Cardiac fibroblast (primary cell): ENCODE results near the gene SUMO4.

Source experiments
- DNase-seq, 2 donors: peaks; one replicate each; pipeline versions ENCODE4 v3.0.0 to v3.0.0-alpha.2; 2010; ENCODE audit warnings: low read depth in 2 of 2
- H3K4me3 ChIP-seq, 2 donors: replicated peaks in 1 of 2; 1 replicate in 1 of 2; 2 replicates in 1 of 2; pipeline ENCODE4 v1.5.1; 2011; ENCODE audit warnings: low read depth in 2 of 2, low read length in 2 of 2, mild to moderate bottlenecking in 2 of 2, moderate library complexity in 1 of 2
- TF ChIP-seq, protein P1 (sequence below): IDR thresholded peaks from one replicate; pipeline ENCODE4 v1.5.1; 2011; ENCODE audit warnings: low read depth, mild to moderate bottlenecking, low read length, inconsistent platforms

SUMO4 gene

DNA sequence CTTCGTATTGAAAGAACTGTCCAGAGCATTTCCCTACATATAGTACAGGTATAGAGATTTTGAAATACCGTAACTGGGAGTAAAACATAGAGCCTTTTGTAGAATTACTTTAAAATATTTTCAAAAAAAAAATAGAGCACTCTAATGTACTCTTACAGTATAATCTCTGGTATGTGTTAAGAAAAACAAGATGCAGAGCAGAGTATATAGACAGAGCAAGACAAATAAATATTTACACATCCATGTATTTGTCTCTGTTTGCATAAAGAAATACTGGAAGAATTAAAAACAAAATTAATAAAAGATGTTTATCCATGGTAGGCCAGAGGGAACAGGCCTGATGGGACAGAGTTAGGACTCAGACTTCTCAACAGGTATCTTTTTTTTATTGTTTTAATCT, 28.0 kb upstream of the SUMO4 start:
- H3K4me3 ChIP-seq, result no peak overlapping the region
- no peak for DNase-seq
- TF ChIP-seq, protein P1, sequence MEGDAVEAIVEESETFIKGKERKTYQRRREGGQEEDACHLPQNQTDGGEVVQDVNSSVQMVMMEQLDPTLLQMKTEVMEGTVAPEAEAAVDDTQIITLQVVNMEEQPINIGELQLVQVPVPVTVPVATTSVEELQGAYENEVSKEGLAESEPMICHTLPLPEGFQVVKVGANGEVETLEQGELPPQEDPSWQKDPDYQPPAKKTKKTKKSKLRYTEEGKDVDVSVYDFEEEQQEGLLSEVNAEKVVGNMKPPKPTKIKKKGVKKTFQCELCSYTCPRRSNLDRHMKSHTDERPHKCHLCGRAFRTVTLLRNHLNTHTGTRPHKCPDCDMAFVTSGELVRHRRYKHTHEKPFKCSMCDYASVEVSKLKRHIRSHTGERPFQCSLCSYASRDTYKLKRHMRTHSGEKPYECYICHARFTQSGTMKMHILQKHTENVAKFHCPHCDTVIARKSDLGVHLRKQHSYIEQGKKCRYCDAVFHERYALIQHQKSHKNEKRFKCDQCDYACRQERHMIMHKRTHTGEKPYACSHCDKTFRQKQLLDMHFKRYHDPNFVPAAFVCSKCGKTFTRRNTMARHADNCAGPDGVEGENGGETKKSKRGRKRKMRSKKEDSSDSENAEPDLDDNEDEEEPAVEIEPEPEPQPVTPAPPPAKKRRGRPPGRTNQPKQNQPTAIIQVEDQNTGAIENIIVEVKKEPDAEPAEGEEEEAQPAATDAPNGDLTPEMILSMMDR, result no peak

DNA sequence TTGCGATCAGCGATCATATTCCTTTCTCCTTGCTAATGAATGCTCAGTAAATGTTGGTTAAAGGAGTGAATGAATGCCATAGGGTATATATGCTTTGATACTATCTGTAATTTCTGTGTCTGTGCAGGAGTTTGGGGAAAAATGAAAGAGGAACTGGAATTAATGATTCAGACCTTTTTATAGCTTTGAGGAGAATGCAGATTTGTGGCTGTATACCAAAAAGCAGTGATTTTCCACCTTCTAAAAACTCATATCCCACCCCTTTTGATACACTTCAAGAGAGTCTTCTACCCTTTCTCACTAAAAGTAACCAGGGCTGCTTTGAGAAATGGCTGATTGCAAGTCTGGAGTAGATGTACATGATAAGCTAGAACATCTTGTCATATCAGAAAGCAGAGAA, 26.6 kb upstream of the SUMO4 start:
- no peak for DNase-seq
- H3K4me3 ChIP-seq, result no peak overlapping the region
- TF ChIP-seq, protein P1, result no peak

DNA sequence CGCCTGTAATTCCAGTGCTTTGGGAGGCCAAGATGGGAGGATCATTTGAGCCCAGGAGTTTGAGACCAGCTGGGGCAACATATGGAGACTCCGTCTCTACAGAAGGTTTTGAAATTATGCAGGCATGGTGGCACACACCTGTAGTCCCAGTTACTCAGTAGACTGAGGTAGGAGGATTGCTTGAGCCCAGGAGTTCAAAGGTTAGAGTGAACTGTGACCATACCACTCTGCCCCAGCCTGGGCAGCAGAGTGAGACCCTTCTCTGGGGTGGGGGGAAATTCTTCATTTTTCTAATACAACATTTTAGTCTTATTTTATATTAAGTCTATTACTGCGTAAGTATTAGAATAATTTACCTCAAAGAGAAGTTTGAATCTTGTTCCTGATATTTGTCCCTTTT, 20.1 kb upstream of the SUMO4 start:
- no peak for DNase-seq
- no peak overlapping the region for H3K4me3 ChIP-seq
- TF ChIP-seq, protein P1, result no peak

DNA sequence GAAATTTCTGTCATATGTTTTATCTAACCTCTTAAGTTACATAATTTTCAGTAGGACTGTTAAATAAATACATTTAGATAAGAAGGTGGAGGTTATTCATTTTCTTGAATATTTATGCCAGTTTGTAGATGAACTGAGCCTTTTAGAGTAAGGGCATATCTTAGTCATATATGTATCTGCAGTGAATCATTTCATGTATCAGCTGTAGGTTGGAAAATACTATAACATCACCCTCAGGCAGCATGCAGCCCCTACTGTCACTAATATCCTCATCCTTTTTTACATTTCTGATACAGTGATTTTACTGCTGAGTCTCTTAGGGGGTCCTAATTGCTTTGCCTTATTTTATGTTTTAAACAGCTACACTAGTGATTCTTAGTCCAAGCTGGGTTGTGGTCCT, 19.5 kb upstream of the SUMO4 start:
- TF ChIP-seq, protein P1, result no peak
- no peak for DNase-seq
- H3K4me3 ChIP-seq, result no peak overlapping the region

DNA sequence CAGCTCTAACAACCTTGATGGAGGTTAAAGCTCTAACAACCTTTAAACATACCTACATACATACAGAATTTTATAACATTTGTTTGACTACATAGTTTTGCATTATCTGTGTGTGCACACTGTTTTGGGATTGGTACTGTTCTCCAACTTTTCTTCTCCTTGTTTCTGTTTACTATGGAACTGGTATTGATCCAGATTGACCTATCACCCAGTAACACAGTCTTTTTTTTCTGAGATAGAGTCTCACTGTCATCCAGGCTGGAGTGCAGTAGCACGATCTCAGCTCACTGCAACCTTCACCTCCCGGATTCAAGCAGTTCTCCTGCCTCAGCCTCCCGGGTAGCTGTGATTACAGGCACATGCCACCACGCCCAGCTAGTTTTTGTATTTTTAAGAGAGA, 16.7 kb upstream of the SUMO4 start:
- no peak for DNase-seq
- TF ChIP-seq, protein P1, result no peak

DNA sequence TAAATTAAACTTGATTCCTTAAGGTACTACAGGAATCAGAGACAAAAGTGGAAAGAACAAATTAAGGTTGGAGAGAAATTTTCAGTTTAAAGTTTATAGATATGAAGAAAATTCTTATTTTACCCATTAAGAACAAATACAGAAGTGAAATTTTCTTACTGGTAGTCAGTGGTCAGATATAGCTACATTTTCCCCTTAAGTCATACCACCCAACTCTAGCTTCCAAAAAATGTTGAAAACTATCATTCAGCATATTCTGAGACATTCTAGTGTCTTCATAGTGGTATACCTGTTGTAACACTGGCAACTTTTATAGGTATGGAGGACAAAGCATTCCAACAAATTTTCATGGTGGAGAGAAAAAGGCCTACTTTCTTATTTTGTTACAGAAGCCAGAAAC, 15.6 kb upstream of the SUMO4 start:
- DNase-seq, result no peak
- TF ChIP-seq, protein P1, result no peak
- no peak overlapping the region for H3K4me3 ChIP-seq

More for the DNA sequence above, 16.7 kb upstream of the SUMO4 start:
- no peak overlapping the region for H3K4me3 ChIP-seq

DNA sequence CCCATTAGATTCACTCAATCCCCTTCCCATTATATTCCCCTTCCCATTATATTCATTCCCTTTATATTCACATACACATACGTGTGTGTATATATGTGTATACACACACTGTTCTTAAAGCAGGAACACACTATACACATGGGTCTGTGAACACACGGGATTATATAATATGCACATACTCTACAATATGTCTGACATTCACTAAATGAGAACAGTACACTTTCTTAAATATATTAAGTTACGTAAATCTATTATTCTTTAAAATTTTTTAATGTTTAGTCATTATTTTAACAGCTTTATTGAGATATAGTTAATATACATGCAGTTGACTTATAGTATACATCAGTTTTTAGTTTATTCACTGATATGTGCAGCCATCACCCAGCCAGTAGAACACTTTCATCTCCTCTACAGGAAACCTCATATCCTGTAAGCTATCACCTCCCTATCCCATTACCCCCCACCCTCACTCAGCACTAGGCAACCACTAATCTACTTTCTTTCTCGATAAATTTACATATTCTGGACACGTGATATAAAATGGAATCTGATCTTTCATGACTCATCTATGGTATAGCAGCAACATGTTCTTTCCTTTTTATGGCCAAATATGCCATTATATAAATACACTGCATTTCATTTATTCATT, 13.9 kb upstream of the SUMO4 start:
- no peak overlapping the region for H3K4me3 ChIP-seq
- no peak for DNase-seq
- TF ChIP-seq, protein P1, result no peak
